HepG2 (cell line): Measurements from ENCODE around the gene USP32. TPM values are rescaled to one million over a fixed set of nuclear protein-coding genes. Genes with fewer than 3 reads are reported as not detected.
A peak's percentile ranks its signal among the peaks of the same experiment; 100 is the strongest.

Experiments
- ATAC-seq: fragments of 200-7000 bp; cut with Tn5 transposase; 3 replicates; pipeline ENCODE4 v1.9.1; 2020; ENCODE audit warnings: mild to moderate bottlenecking, moderate library complexity
- BruUV-seq: library from RNA; stranded (reverse); fragments of 400-500 nt; replicated peaks from 2 replicates; lab custom pipeline; 2021; lab: Mats Ljungman, UMichigan
- CTCF ChIA-PET: fragments of 300-600 bp; formaldehyde crosslinking; extraction: SDS; loops from one replicate; lab custom pipeline; 2021; ENCODE audit warnings: low total read pairs, inconsistent platforms, low intra/inter-chr PET ratio; lab: Yijun Ruan, JAX
- POLR2A ChIA-PET: fragments of 350-600 bp; sonication (Branson Sonifier 250); formaldehyde crosslinking; loops from one replicate; lab custom pipeline; 2020; ENCODE audit warnings: antibody characterized with exemption, inconsistent platforms; lab: Yijun Ruan, JAX
- DNase-seq: peaks from one replicate; pipeline ENCODE4 v3.0.0-alpha.2; 2015; ENCODE audit warnings: low spot score
- FAIRE-seq: peaks from 3 replicates; lab custom pipeline; 2011; peaks lifted over from hg19 to GRCh38; lab: Jason Lieb, UNC
- H2AFZ ChIP-seq: one replicate; pipeline ENCODE4 v1.6.1; 2011; ENCODE audit warnings: low read length, inconsistent platforms
- H3K27ac ChIP-seq: fragments of 300-600 bp; 3 replicates; pipeline ENCODE4 v1.8.0; 2011; ENCODE audit warnings: mixed run types, mild to moderate bottlenecking, mixed read lengths, low read length, inconsistent platforms; ENCODE audit not compliant: insufficient read depth; ENCODE audit errors: extremely low read length
- H3K27me3 ChIP-seq, 2 experiments: fragments of 200-600 bp in 1 of 2; 2 replicates in 1 of 2; 3 replicates in 1 of 2; pipeline versions ENCODE4 v1.6.0 to v1.8.0; 2011; ENCODE audit warnings: low read length in 2 of 2, mild to moderate bottlenecking in 2 of 2, moderate library complexity in 2 of 2, inconsistent platforms in 1 of 2; ENCODE audit not compliant: insufficient read depth in 2 of 2, control insufficient read depth in 1 of 2
- H3K36me3 ChIP-seq, 2 experiments: fragments of 200-600 bp in 1 of 2; replicated peaks in 1 of 2; 2 replicates in 1 of 2; 3 replicates in 1 of 2; pipeline versions ENCODE4 v1.5.1 to v1.8.0; 2011; ENCODE audit warnings: low read length in 2 of 2, inconsistent platforms in 1 of 2; ENCODE audit not compliant: insufficient read depth in 2 of 2, control insufficient read depth in 1 of 2
- H3K4me1 ChIP-seq: 2 replicates; pipeline ENCODE4 v1.5.1; 2012; ENCODE audit warnings: low read length, inconsistent platforms; ENCODE audit not compliant: insufficient read depth
- H3K4me2 ChIP-seq: 2 replicates; pipeline ENCODE4 v1.6.0; 2011; ENCODE audit warnings: low read depth, low read length, inconsistent platforms
- H3K4me3 ChIP-seq, 3 experiments: fragments of 200-600 bp in 1 of 3; sonication (generic), shearing (Covaris generic) in 1 of 3; replicated peaks in 1 of 3; 2 replicates each; pipeline ENCODE4 v1.5.1; 2011 to 2016; ENCODE audit warnings: low read length in 3 of 3, inconsistent platforms in 2 of 3, low read depth in 2 of 3, mild to moderate bottlenecking in 2 of 3, control low read depth in 1 of 3, mixed read lengths in 1 of 3; ENCODE audit not compliant: insufficient read depth in 1 of 3
- H3K79me2 ChIP-seq: one replicate; pipeline ENCODE4 v1.6.1; 2011; ENCODE audit warnings: low read length, inconsistent platforms; ENCODE audit not compliant: insufficient read depth
- H3K9ac ChIP-seq: 2 replicates; pipeline ENCODE4 v1.6.0; 2011; ENCODE audit warnings: mild to moderate bottlenecking, low read depth, low read length, inconsistent platforms; ENCODE audit not compliant: insufficient read depth
- H3K9me3 ChIP-seq: 2 replicates; pipeline ENCODE4 v1.5.1; 2012; ENCODE audit warnings: mild to moderate bottlenecking, low read length
- H4K20me1 ChIP-seq: 2 replicates; pipeline ENCODE4 v1.6.0; 2011; ENCODE audit warnings: inconsistent platforms, mild to moderate bottlenecking, low read length, moderate library complexity; ENCODE audit not compliant: insufficient read depth
- ARID3A ChIP-seq: IDR thresholded peaks from 2 replicates; pipeline ENCODE4 v1.6.1; 2012; ENCODE audit warnings: low read depth, low read length, improper control_type of control experiment
- CEBPB ChIP-seq: IDR thresholded peaks from 2 replicates; pipeline ENCODE4 v1.6.1; 2011; ENCODE audit warnings: low read depth, low read length, improper control_type of control experiment, borderline replicate concordance
- CEBPG ChIP-seq: IDR thresholded peaks from 2 replicates; pipeline ENCODE4 v1.6.1; 2016
- CERS6 ChIP-seq: sonication (generic); formaldehyde crosslinking; IDR thresholded peaks from 2 replicates; pipeline ENCODE4 v1.5.0; 2020; ENCODE audit warnings: missing genetic modification reagents
- CREM ChIP-seq, 2 experiments: sonication (generic) in 1 of 2; formaldehyde crosslinking in 1 of 2; IDR thresholded peaks; 2 replicates each; pipeline versions ENCODE4 v1.4.0 to v1.6.1; 2016 to 2020; ENCODE audit warnings: antibody characterized with exemption in 1 of 2, mild to moderate bottlenecking in 1 of 2, missing genetic modification reagents in 1 of 2
- FOXA1 ChIP-seq, 2 experiments: fragments of 450-650 bp in 1 of 2; sonication (generic) in 1 of 2; formaldehyde crosslinking in 1 of 2; IDR thresholded peaks; 2 replicates each; pipeline versions ENCODE4 v1.4.0 to v1.6.1; 2016 to 2020; ENCODE audit warnings: missing genetic modification reagents in 1 of 2
- SMC3 ChIP-seq: IDR thresholded peaks from 2 replicates; pipeline ENCODE4 v1.6.1; 2011; ENCODE audit warnings: low read length, improper control_type of control experiment
- TBX3 ChIP-seq: fragments of 450-650 bp; IDR thresholded peaks from 2 replicates; pipeline ENCODE4 v1.6.1; 2017; ENCODE audit warnings: antibody characterized with exemption, mild to moderate bottlenecking, inconsistent platforms, borderline replicate concordance
- ZFP37 ChIP-seq: sonication (generic); formaldehyde crosslinking; IDR thresholded peaks from 2 replicates; pipeline ENCODE4 v1.4.0; 2020; ENCODE audit warnings: missing genetic modification reagents, borderline replicate concordance
- ZNF512 ChIP-seq: sonication (generic); formaldehyde crosslinking; IDR thresholded peaks from 2 replicates; pipeline ENCODE4 v1.4.0; 2020; ENCODE audit warnings: mild to moderate bottlenecking, missing genetic modification reagents
- ZSCAN20 ChIP-seq: sonication (generic); formaldehyde crosslinking; IDR thresholded peaks from 2 replicates; pipeline ENCODE4 v1.4.0; 2020; ENCODE audit warnings: missing genetic modification reagents, mild to moderate bottlenecking, borderline replicate concordance
- WGBS: methylation state at CpG from one replicate; pipeline ENCODE4 v1.1.6; 2017; ENCODE audit warnings: low lambda C conversion rate; 5-methylcytosine and 5-hydroxymethylcytosine counted together
- in situ Hi-C: cut with HindIII; loops from 2 replicates; pipeline ENCODE4 v1.10.0; 2017; ENCODE audit warnings: low pct_unique_long_range_greater_than_20kb; ENCODE audit not compliant: extremely low pct_ligation_motif_present
- intact Hi-C: fragments of 100-400 bp; cut with micrococcal nuclease; formaldehyde crosslinking; loops from one replicate; pipeline ENCODE4 v1.10.0; 2022; ENCODE audit not compliant: unreplicated experiment
- polyA plus RNA-seq, 8 experiments: library from polyadenylated mRNA; depleted of rRNA in 3 of 8; stranded (reverse) in 7 of 8; unstranded in 1 of 8; fragments of >200 nt; fragmentation: Illumina TruSeq in 4 of 8; extraction: Trizol in 4 of 8; gene quantifications; 2 replicates each; pipeline versions ENCODE4 v1.2.1 to v1.2.3, GENCODE V29; 2011 to 2016; ENCODE audit warnings: low read depth in 4 of 8, missing spikeins in 1 of 8, mixed read lengths in 1 of 8; ENCODE audit not compliant: insufficient read depth in 1 of 8
- total RNA-seq, 5 experiments: library from RNA; depleted of rRNA; stranded (reverse); fragments of >200 nt; fragmentation: Illumina TruSeq; extraction: Trizol; gene quantifications; 2 replicates each; pipeline ENCODE4 v1.2.3, GENCODE V29; 2016; ENCODE audit warnings: low read depth in 1 of 5

Gene USP32
- total and polyA plus RNA-seq, 2 of the 13 experiments (the other 11 are each of a cell fraction or from before 2014, with no cell fraction given), result 24.9 to 39.9 TPM

GRCh38 chr17:60383379-60383778 is 8.6 kb downstream of the USP32 start:
- no peak for DNase-seq
- Histone ChIP-seq H2AFZ (no peak overlapping the region), H3K9ac (no peak overlapping the region), H3K27ac (no peak overlapping the region), H3K4me3 (no peak overlapping the region), H3K4me2 (no peak overlapping the region), H3K4me1 (peaks cover 51% of the 10 kb centered on the region)
- WGBS, result 69% methylated on average over 3 of the region's 3 CpGs
- in situ Hi-C loops, result no loop called here
- TF ChIP-seq ZNF512, result no peak
- 0 out of 2 replicates have a peak, but pooled peaks have one; percentile 11 for TF ChIP-seq TBX3
- 0 out of 2 replicates have a peak, but pooled peaks have one; percentile 13 for TF ChIP-seq ARID3A
- TF ChIP-seq SMC3, result no peak
- no peak for TF ChIP-seq FOXA1 (IDR thresholded peaks at IDR 0.05)
- 0 out of 2 replicates have a peak, but pooled peaks have one; percentile 10 for TF ChIP-seq FOXA1 (CRISPR knock-in tag; IDR thresholded peaks at IDR 0.05)
- no peak for TF ChIP-seq ZFP37 (CRISPR knock-in tag)
- no peak for TF ChIP-seq CERS6 (CRISPR knock-in tag)
- peak; percentile 95 for TF ChIP-seq CEBPB
- no peak for TF ChIP-seq ZSCAN20 (CRISPR knock-in tag)
- TF ChIP-seq CREM (IDR thresholded peaks at IDR 0.05), result 0 out of 2 replicates have a peak, but pooled peaks have one; percentile 10
- TF ChIP-seq CREM (CRISPR knock-in tag; IDR thresholded peaks at IDR 0.05), result no peak
- TF ChIP-seq CEBPG, result peak; percentile 72
- TF ChIP-seq, all 625 proteins: peak for 6
- intact Hi-C loops, result no loop called here
- POLR2A ChIA-PET, result interaction anchor here (2.1 kb wide), 1 partner anchor 9 kb away, joined by 6 read pairs; the partner anchor contains the start of gene USP32
- ATAC-seq (no peak), FAIRE-seq (no peak)
- peaks cover 61% of the 10 kb centered on the region for H3K79me2 ChIP-seq
- no peaks in the 10 kb centered on the region for H3K9me3 ChIP-seq
- peaks cover 5% of the 10 kb centered on the region; the same call in 1 of the 2 replicates for H4K20me1 ChIP-seq
- CTCF ChIA-PET, result no interaction called here
- no peaks in the 10 kb centered on the region for H3K27me3 ChIP-seq
- H3K36me3 ChIP-seq, result no peaks in the 10 kb centered on the region
- BruUV-seq, result no TSS peak
